HepG2 (cell line): ENCODE data around the gene SKIL. TPM values are rescaled to one million over a fixed set of nuclear protein-coding genes. Genes with fewer than 3 reads are reported as not detected.

Experiments
- ARHGAP35 ChIP-seq: sonication (generic); formaldehyde crosslinking; IDR thresholded peaks from 2 replicates; pipeline ENCODE4 v1.9.0; 2022; ENCODE audit warnings: mild to moderate bottlenecking, inconsistent platforms, moderate library complexity, missing genetic modification reagents, borderline replicate concordance
- ETV6 ChIP-seq: sonication (generic); formaldehyde crosslinking; conservative IDR thresholded peaks from 2 replicates; pipeline ENCODE4 v1.4.0; 2020; ENCODE audit warnings: missing genetic modification reagents
- GABPA ChIP-seq, 2 experiments: IDR thresholded peaks; 2 replicates each; pipeline ENCODE4 v1.6.1; 2011 to 2016; ENCODE audit warnings: low read depth in 2 of 2, low read length in 1 of 2, missing biosample characterization in 1 of 2, missing genetic modification characterization in 1 of 2
- MIXL1 ChIP-seq: IDR thresholded peaks from 2 replicates; pipeline ENCODE4 v1.6.1; 2016
- MYC ChIP-seq: sonication (generic); formaldehyde crosslinking; IDR thresholded peaks from 2 replicates; pipeline ENCODE4 v1.9.0; 2021; ENCODE audit warnings: missing genetic modification reagents, borderline replicate concordance
- PHF20 ChIP-seq: sonication (generic); formaldehyde crosslinking; IDR thresholded peaks from 2 replicates; pipeline ENCODE4 v1.5.0; 2020; ENCODE audit warnings: mild to moderate bottlenecking, missing genetic modification reagents
- POLR2AphosphoS5 ChIP-seq: IDR thresholded peaks from 2 replicates; pipeline ENCODE4 v1.6.1; 2012; ENCODE audit warnings: low read depth, low read length
- PRMT3 ChIP-seq: sonication (generic); formaldehyde crosslinking; IDR thresholded peaks from 2 replicates; pipeline ENCODE4 v1.8.1; 2022; ENCODE audit warnings: low read depth, mild to moderate bottlenecking, moderate library complexity, missing genetic modification reagents, borderline replicate concordance
- RBFOX2 ChIP-seq: fragments of 200-400 bp; formaldehyde crosslinking; IDR thresholded peaks from 2 replicates; pipeline ENCODE4 v1.6.1; 2017; ENCODE audit warnings: low read depth, mild to moderate bottlenecking, low read length
- SATB2 ChIP-seq: sonication (generic); formaldehyde crosslinking; IDR thresholded peaks from 2 replicates; pipeline ENCODE4 v1.5.0; 2020; ENCODE audit warnings: missing genetic modification reagents
- SIX1 ChIP-seq: sonication (generic); formaldehyde crosslinking; IDR thresholded peaks from 2 replicates; pipeline ENCODE4 v1.4.0; 2020; ENCODE audit warnings: missing genetic modification reagents, borderline replicate concordance
- ZNF224 ChIP-seq: sonication (generic); formaldehyde crosslinking; IDR thresholded peaks from 2 replicates; pipeline ENCODE4 v1.5.0; 2020; ENCODE audit warnings: mild to moderate bottlenecking, missing genetic modification reagents
- ZNF619 ChIP-seq: sonication (generic); formaldehyde crosslinking; IDR thresholded peaks from 2 replicates; pipeline ENCODE4 v1.4.0; 2020; ENCODE audit warnings: mild to moderate bottlenecking, missing genetic modification reagents
- polyA plus RNA-seq, 8 experiments: library from polyadenylated mRNA; depleted of rRNA in 3 of 8; stranded (reverse) in 7 of 8; unstranded in 1 of 8; fragments of >200 nt; fragmentation: Illumina TruSeq in 4 of 8; extraction: Trizol in 4 of 8; gene quantifications; 2 replicates each; pipeline versions ENCODE4 v1.2.1 to v1.2.3, GENCODE V29; 2011 to 2016; ENCODE audit warnings: low read depth in 4 of 8, missing spikeins in 1 of 8, mixed read lengths in 1 of 8; ENCODE audit not compliant: insufficient read depth in 1 of 8
- total RNA-seq, 5 experiments: library from RNA; depleted of rRNA; stranded (reverse); fragments of >200 nt; fragmentation: Illumina TruSeq; extraction: Trizol; gene quantifications; 2 replicates each; pipeline ENCODE4 v1.2.3, GENCODE V29; 2016; ENCODE audit warnings: low read depth in 1 of 5
- TF ChIP-seq, protein P1 (sequence below): sonication (generic); formaldehyde crosslinking; IDR thresholded peaks from 2 replicates; pipeline ENCODE4 v1.9.0; 2021; ENCODE audit warnings: mild to moderate bottlenecking, missing genetic modification reagents
- TF ChIP-seq, protein P2 (sequence below): fragments of 450-650 bp; IDR thresholded peaks from 2 replicates; pipeline ENCODE4 v1.6.1; 2016
- TF ChIP-seq, protein P3 (sequence below): sonication (generic); formaldehyde crosslinking; IDR thresholded peaks from 2 replicates; pipeline ENCODE4 v1.8.0; 2022; ENCODE audit warnings: missing genetic modification reagents, low read depth, mild to moderate bottlenecking, borderline replicate concordance
- TF ChIP-seq, protein P4 (sequence below): sonication (generic); formaldehyde crosslinking; IDR thresholded peaks from 2 replicates; pipeline ENCODE4 v1.5.0; 2020; ENCODE audit warnings: mild to moderate bottlenecking, low read depth, missing genetic modification reagents, borderline replicate concordance
- TF ChIP-seq, protein P5 (sequence below): sonication (generic); formaldehyde crosslinking; IDR thresholded peaks from 2 replicates; pipeline ENCODE4 v1.9.0; 2022; ENCODE audit warnings: low read depth, missing genetic modification reagents

The SKIL gene
- total and polyA plus RNA-seq, 2 of the 13 experiments (the other 11 are each of a cell fraction or from before 2014, with no cell fraction given): 5.2 to 20.7 TPM

DNA sequence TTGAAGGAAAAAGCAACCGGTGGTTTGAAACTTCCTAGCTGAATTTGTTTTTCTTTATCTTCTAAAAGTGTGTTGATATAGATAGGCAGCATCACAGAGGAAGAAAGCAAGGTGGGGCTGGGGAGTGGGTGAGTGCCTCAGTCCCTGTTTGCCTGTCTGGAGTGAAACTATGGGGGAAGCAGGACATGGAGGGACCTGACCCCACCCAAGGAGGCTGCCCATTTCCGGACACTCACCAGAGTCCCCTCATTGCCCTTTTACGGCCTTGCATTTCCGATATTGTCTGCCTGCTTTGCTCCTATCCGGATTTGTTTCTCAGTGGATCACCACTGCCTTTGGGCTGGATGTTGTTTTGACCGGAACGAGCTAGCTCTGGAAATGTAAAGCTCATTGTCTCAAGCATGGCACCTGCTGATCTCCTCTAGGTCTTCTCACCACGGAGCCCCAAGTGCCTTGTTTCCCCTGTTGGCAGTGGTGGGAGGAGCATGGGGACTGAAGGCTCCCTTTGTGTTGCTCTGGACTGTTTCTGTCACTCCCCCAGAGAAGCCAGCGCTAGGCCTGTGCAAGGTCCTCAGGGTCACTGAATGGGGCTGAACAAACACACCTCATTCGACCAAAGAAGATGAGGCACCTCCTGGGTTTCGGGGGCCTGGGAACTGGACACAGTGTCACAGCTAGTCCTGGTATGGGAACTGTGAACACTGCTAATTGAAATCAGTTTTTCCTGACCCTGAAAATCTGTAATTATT lies 68.2 kb downstream of the SKIL start (continued):
- TF ChIP-seq, protein P1, sequence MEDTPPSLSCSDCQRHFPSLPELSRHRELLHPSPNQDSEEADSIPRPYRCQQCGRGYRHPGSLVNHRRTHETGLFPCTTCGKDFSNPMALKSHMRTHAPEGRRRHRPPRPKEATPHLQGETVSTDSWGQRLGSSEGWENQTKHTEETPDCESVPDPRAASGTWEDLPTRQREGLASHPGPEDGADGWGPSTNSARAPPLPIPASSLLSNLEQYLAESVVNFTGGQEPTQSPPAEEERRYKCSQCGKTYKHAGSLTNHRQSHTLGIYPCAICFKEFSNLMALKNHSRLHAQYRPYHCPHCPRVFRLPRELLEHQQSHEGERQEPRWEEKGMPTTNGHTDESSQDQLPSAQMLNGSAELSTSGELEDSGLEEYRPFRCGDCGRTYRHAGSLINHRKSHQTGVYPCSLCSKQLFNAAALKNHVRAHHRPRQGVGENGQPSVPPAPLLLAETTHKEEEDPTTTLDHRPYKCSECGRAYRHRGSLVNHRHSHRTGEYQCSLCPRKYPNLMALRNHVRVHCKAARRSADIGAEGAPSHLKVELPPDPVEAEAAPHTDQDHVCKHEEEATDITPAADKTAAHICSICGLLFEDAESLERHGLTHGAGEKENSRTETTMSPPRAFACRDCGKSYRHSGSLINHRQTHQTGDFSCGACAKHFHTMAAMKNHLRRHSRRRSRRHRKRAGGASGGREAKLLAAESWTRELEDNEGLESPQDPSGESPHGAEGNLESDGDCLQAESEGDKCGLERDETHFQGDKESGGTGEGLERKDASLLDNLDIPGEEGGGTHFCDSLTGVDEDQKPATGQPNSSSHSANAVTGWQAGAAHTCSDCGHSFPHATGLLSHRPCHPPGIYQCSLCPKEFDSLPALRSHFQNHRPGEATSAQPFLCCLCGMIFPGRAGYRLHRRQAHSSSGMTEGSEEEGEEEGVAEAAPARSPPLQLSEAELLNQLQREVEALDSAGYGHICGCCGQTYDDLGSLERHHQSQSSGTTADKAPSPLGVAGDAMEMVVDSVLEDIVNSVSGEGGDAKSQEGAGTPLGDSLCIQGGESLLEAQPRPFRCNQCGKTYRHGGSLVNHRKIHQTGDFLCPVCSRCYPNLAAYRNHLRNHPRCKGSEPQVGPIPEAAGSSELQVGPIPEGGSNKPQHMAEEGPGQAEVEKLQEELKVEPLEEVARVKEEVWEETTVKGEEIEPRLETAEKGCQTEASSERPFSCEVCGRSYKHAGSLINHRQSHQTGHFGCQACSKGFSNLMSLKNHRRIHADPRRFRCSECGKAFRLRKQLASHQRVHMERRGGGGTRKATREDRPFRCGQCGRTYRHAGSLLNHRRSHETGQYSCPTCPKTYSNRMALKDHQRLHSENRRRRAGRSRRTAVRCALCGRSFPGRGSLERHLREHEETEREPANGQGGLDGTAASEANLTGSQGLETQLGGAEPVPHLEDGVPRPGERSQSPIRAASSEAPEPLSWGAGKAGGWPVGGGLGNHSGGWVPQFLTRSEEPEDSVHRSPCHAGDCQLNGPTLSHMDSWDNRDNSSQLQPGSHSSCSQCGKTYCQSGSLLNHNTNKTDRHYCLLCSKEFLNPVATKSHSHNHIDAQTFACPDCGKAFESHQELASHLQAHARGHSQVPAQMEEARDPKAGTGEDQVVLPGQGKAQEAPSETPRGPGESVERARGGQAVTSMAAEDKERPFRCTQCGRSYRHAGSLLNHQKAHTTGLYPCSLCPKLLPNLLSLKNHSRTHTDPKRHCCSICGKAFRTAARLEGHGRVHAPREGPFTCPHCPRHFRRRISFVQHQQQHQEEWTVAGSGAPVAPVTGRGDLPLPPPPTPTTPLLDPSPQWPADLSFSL: no peak
- TF ChIP-seq MYC (CRISPR knock-in tag) (peak; percentile 70; the same call in 1 of the 2 replicates), SATB2 (no peak), SIX1 (CRISPR knock-in tag) (no peak), RBFOX2 (peak; percentile 66), PHF20 (CRISPR knock-in tag) (peak; percentile 47; the same call in 1 of the 2 replicates), ARHGAP35 (CRISPR knock-in tag) (no peak), ZNF224 (CRISPR knock-in tag) (no peak; the same call in 1 of the 2 replicates), GABPA (IDR thresholded peaks at IDR 0.05; ENCODE audit: low read depth, low read length) (no peak), GABPA (CRISPR knock-in tag; IDR thresholded peaks at IDR 0.05; ENCODE audit: low read depth) (peak; percentile 19; the same call in 1 of the 2 replicates), MIXL1 (peak; percentile 36; the same call in 1 of the 2 replicates), ZNF619 (CRISPR knock-in tag) (0 out of 2 replicates have a peak, but pooled peaks have one; percentile 58), ETV6 (CRISPR knock-in tag) (no peak), POLR2AphosphoS5 (peak; percentile 87), PRMT3 (CRISPR knock-in tag) (peak; percentile 55; the same call in 1 of the 2 replicates)
- TF ChIP-seq, protein P2, sequence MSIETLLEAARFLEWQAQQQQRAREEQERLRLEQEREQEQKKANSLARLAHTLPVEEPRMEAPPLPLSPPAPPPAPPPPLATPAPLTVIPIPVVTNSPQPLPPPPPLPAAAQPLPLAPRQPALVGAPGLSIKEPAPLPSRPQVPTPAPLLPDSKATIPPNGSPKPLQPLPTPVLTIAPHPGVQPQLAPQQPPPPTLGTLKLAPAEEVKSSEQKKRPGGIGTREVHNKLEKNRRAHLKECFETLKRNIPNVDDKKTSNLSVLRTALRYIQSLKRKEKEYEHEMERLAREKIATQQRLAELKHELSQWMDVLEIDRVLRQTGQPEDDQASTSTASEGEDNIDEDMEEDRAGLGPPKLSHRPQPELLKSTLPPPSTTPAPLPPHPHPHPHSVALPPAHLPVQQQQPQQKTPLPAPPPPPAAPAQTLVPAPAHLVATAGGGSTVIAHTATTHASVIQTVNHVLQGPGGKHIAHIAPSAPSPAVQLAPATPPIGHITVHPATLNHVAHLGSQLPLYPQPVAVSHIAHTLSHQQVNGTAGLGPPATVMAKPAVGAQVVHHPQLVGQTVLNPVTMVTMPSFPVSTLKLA: no peak
- TF ChIP-seq, protein P3, sequence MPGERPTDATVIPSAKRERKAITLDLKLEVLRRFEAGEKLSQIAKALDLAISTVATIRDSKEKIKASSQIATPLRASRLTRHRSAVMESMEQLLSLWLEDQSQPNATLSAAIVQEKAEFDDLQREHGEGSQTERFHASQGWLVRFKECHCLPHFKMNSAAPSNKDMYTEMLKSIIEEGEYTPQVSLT: no peak
- TF ChIP-seq, protein P4, sequence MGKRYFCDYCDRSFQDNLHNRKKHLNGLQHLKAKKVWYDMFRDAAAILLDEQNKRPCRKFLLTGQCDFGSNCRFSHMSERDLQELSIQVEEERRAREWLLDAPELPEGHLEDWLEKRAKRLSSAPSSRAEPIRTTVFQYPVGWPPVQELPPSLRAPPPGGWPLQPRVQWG (CRISPR knock-in tag): no peak
- TF ChIP-seq, protein P5, sequence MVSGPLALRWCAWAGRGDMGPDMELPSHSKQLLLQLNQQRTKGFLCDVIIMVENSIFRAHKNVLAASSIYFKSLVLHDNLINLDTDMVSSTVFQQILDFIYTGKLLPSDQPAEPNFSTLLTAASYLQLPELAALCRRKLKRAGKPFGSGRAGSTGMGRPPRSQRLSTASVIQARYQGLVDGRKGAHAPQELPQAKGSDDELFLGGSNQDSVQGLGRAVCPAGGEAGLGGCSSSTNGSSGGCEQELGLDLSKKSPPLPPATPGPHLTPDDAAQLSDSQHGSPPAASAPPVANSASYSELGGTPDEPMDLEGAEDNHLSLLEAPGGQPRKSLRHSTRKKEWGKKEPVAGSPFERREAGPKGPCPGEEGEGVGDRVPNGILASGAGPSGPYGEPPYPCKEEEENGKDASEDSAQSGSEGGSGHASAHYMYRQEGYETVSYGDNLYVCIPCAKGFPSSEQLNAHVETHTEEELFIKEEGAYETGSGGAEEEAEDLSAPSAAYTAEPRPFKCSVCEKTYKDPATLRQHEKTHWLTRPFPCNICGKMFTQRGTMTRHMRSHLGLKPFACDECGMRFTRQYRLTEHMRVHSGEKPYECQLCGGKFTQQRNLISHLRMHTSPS (CRISPR knock-in tag): peak; percentile 45; the same call in 1 of the 2 replicates
